OCI-LY3 (cell line): ENCODE data around the gene HIVEP3.

Source experiments
- EZH2phosphoT487 ChIP-seq: fragments of 200-600 bp; shearing (Covaris generic); IDR thresholded peaks from 2 replicates; pipeline ENCODE4 v1.6.1; 2018; ENCODE audit warnings: antibody characterized with exemption, mixed run types, low read depth
- TF ChIP-seq, protein P1 (sequence below): fragments of 200-600, 300-600 bp; sonication (generic); IDR thresholded peaks from 2 replicates; pipeline ENCODE4 v1.5.1; 2014; ENCODE audit warnings: antibody characterized with exemption, low read length, low read depth

DNA sequence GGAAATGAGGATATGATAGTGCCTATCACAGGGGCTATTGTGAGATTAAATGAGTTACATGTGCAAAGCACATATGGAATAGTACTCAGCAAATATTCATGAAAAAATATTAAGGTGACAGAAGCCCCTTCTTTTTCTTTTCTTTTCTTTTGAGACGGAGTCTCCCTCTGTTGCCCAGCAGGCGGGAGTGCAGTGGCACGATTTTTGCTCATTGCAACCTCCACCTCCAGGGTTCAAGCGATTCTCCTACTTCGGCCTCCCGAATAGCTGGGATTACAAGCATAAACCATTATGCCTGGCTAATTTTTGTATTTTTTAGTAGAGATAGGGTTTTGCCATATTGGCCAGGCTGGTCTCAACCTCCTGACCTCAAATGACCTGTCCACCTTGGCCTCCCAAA, 139.4 kb downstream of the HIVEP3 start:
- TF ChIP-seq, protein P1, sequence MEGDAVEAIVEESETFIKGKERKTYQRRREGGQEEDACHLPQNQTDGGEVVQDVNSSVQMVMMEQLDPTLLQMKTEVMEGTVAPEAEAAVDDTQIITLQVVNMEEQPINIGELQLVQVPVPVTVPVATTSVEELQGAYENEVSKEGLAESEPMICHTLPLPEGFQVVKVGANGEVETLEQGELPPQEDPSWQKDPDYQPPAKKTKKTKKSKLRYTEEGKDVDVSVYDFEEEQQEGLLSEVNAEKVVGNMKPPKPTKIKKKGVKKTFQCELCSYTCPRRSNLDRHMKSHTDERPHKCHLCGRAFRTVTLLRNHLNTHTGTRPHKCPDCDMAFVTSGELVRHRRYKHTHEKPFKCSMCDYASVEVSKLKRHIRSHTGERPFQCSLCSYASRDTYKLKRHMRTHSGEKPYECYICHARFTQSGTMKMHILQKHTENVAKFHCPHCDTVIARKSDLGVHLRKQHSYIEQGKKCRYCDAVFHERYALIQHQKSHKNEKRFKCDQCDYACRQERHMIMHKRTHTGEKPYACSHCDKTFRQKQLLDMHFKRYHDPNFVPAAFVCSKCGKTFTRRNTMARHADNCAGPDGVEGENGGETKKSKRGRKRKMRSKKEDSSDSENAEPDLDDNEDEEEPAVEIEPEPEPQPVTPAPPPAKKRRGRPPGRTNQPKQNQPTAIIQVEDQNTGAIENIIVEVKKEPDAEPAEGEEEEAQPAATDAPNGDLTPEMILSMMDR = peak; percentile 11; the same call in 1 of the 2 replicates
- TF ChIP-seq EZH2phosphoT487 = no peak
